Sciatic nerve (tissue), 1 donor: ENCODE results near the gene GAPDH. TPM values are rescaled to one million over a fixed set of nuclear protein-coding genes. Genes with fewer than 3 reads are reported as not detected.

ENCODE experiments used
- total RNA-seq: library from RNA; stranded (reverse); fragmentation: NEBNext Ultra II Directional; extraction: Animal tissue kit (Norgen Biotek cat#: 25700); gene quantifications from one replicate; pipeline ENCODE4 v1.2.1, GENCODE V29; 2021
- donor health status: DM: no; HTN: no; CAD: no.

GAPDH gene
- total RNA-seq, 1 donor from 2014 or later, result 1,200 TPM

Other genes starting within 250 kb of the GAPDH start
- gene PLEKHG6, start 223.8 kb upstream of the GAPDH start, total RNA-seq, result 5.2 TPM
- 215 TPM for gene TNFRSF1A, start 192.4 kb upstream of the GAPDH start, total RNA-seq
- gene SCNN1A, start 159.0 kb upstream of the GAPDH start, total RNA-seq, result 16.8 TPM
- gene LTBR, start 150.4 kb upstream of the GAPDH start, total RNA-seq, result 99.7 TPM
- gene CD27, start 89.6 kb upstream of the GAPDH start, total RNA-seq, result 0.58 TPM
- gene TAPBPL, start 82.5 kb upstream of the GAPDH start, total RNA-seq, result 23.5 TPM
- 19.9 TPM for gene VAMP1, start 63.8 kb upstream of the GAPDH start, total RNA-seq
- gene MRPL51, start 41.3 kb upstream of the GAPDH start, total RNA-seq, result 117 TPM
- 21.3 TPM for gene NCAPD2, start 40.4 kb upstream of the GAPDH start, total RNA-seq
- gene IFFO1, start 21.5 kb downstream of the GAPDH start, total RNA-seq, result 38.7 TPM
- gene NOP2, start 33.8 kb downstream of the GAPDH start, total RNA-seq, result 27.6 TPM
- gene CHD4, start 72.9 kb downstream of the GAPDH start, total RNA-seq, result 245 TPM
- 2.9 TPM for gene LPAR5, start 101.4 kb downstream of the GAPDH start, total RNA-seq
- 1.9 TPM for gene ACRBP, start 112.9 kb downstream of the GAPDH start, total RNA-seq
- gene ING4, start 128.6 kb downstream of the GAPDH start, total RNA-seq, result 42.1 TPM
- gene ZNF384, start 154.9 kb downstream of the GAPDH start, total RNA-seq, result 52.7 TPM
- gene PIANP, start 166.3 kb downstream of the GAPDH start, total RNA-seq, result 2.5 TPM
- gene COPS7A, start 189.5 kb downstream of the GAPDH start, total RNA-seq, result 47.4 TPM
- 98.6 TPM for gene MLF2, start 218.6 kb downstream of the GAPDH start, total RNA-seq
- gene PTMS, start 231.8 kb downstream of the GAPDH start, total RNA-seq, result 352 TPM
- 3.4 TPM for gene LAG3, start 238.0 kb downstream of the GAPDH start, total RNA-seq